Hematopoietic multipotent progenitor cell treated with erythropoietin and hydrocortisone succinate and interleukin-3 and kit ligand, for 4 days (in vitro differentiated cells): ENCODE data around the gene MFF.
A peak's percentile ranks its signal among the peaks of the same experiment; 100 is the strongest.
"Not testable (repeated sequence)": the region's sequence is repeated elsewhere in the genome, so short reads cannot be mapped to it uniquely, and the experiment has no call there.

ENCODE experiments used
- DNase-seq: peaks from one replicate; pipeline ENCODE4 v3.0.0-alpha.2; 2015

MFF gene

GRCh38 chr2:227337442-227337841, 12.4 kb downstream of the MFF start:
- no peak for DNase-seq

GRCh38 chr2:227339098-227339599, 14.1 kb downstream of the MFF start:
- DNase-seq = no peak

- DNase-seq = no peak
Observed at GRCh38 chr2:227340106-227340505, 15.1 kb downstream of the MFF start.

GRCh38 chr2:227341553-227341952, 16.5 kb downstream of the MFF start:
- DNase-seq = no peak

GRCh38 chr2:227344231-227344630, 19.2 kb downstream of the MFF start:
- no peak for DNase-seq

GRCh38 chr2:227347117-227347516, 22.1 kb downstream of the MFF start:
- no peak for DNase-seq

- DNase-seq = no peak
Observed at GRCh38 chr2:227348324-227348723, 23.3 kb downstream of the MFF start.

- no peak for DNase-seq
Observed at GRCh38 chr2:227349989-227350612, 25.1 kb downstream of the MFF start.

GRCh38 chr2:227351639-227352038, 26.6 kb downstream of the MFF start:
- DNase-seq = no peak

- DNase-seq = no peak
Observed at GRCh38 chr2:227360351-227360750, 35.3 kb downstream of the MFF start.

GRCh38 chr2:227363756-227364155, 38.7 kb downstream of the MFF start:
- DNase-seq = peak; percentile 32

GRCh38 chr2:227364585-227365263, 39.7 kb downstream of the MFF start:
- DNase-seq = not testable (repeated sequence)

GRCh38 chr2:227365833-227366232, 40.8 kb downstream of the MFF start:
- DNase-seq = no peak

- DNase-seq = no peak
Observed at GRCh38 chr2:227366769-227367426, 41.8 kb downstream of the MFF start.

GRCh38 chr2:227367427-227367795, 42.4 kb downstream of the MFF start:
- DNase-seq = no peak

GRCh38 chr2:227368574-227368973, 43.5 kb downstream of the MFF start:
- peak; percentile 6 for DNase-seq

GRCh38 chr2:227370092-227370491, 45.0 kb downstream of the MFF start:
- DNase-seq = no peak

GRCh38 chr2:227370791-227371312, 45.8 kb downstream of the MFF start:
- DNase-seq = peak; percentile 14

GRCh38 chr2:227373389-227373788, 48.3 kb downstream of the MFF start:
- DNase-seq = no peak

GRCh38 chr2:227374158-227374557, 49.1 kb downstream of the MFF start:
- peak; percentile 72 for DNase-seq

GRCh38 chr2:227376656-227377396, 51.8 kb downstream of the MFF start:
- DNase-seq = peak; percentile 30

- peak; percentile 38 for DNase-seq
Observed at GRCh38 chr2:227377467-227378351, 52.7 kb downstream of the MFF start.
